Measurements from ENCODE around the gene DTNB. TPM values are rescaled to one million over a fixed set of nuclear protein-coding genes. Genes with fewer than 3 reads are reported as not detected.

DTNB gene
- total RNA-seq, 4 donors from 2014 or later: 2.2 to 7.8 (median 3.9) TPM

GRCh38 chr2:25467743-25468142 lies 205.6 kb downstream of the DTNB start:
- H3K9me3 ChIP-seq: no peaks in the 10 kb centered on the region
- no peaks in the 10 kb centered on the region for H3K4me1 ChIP-seq
- intact Hi-C loops (cut with DNase I; ENCODE audit: low total_unique reads): no loop called here
- no peaks in the 10 kb centered on the region for H3K36me3 ChIP-seq
- in situ Hi-C loops (cut with MboI; ENCODE audit: low pct_ligation_motif_present in 1 of 4, low pct_unique_long_range_greater_than_20kb in 1 of 4, low sequenced_read_pairs in 3 of 4): no loop called here
- no peak for DNase-seq
- no peak overlapping the region for H3K27ac ChIP-seq
- 93 to 100% methylated on average over 1 to 3 of the region's 3 CpGs for WGBS, 2 donors (ENCODE audit: low coverage in 1 of 2)
- TF ChIP-seq POLR2AphosphoS5 (IDR thresholded peaks at IDR 0.05) (no peak), CTCF (IDR thresholded peaks at IDR 0.05) (no peak)
- H3K27me3 ChIP-seq: no peaks in the 10 kb centered on the region
- no peak overlapping the region for H3K4me3 ChIP-seq

DNA sequence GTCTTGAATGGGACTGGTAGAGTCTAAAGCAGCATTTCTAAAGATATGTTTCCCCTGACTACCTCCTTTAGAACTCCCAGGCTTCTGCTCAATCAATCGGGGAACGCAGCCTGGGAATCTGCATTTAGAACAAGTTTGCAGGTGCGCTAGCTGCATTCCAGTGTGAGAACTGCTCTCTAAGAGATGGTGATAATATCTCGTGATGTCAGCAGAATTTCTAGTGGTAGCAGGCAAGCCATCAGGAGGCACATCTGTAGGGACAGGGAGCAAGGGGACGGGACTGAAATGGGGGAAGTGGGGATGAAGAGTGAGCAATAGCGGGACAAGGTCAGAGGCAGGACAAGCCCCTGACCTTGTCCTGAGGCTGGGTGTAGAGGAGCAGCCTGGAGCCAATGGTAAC lies 211.4 kb downstream of the DTNB start:
- DNase-seq: no peak

DNA sequence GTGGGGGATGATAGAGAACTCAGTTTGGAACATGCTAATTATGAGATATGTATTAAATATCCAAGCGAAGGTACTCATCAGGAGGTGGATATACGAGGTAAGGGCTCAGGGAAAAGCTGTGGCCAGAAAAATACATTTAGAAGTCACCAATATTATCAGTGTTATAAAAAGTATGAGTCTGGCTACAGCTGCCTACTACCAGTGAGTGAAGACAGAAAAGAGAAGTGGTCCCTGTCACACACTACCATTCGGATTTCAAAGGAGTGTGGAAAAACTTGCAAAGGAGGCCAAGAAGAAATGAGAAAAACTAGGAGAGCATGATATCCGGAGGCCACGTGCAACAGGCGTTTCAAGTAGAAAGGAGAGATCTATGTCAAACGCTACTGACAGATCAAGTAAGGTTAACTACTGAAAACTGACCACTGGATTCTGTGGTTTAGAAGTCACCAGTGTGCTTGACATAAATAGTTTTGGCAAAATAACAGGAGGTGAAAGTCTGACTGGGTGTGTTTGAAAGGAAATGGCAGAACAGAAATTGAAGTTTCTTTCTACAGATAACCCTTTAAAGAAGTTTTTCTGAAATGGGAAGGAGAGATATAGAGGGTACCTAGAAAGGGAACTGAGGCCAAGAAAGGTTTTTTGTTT lies 213.0 kb downstream of the DTNB start:
- no peak for DNase-seq
- H3K27me3 ChIP-seq: no peaks in the 10 kb centered on the region
- no peaks in the 10 kb centered on the region for H3K9me3 ChIP-seq
- in situ Hi-C loops (cut with MboI; ENCODE audit: low pct_ligation_motif_present in 1 of 4, low pct_unique_long_range_greater_than_20kb in 1 of 4, low sequenced_read_pairs in 3 of 4): no loop called here
- intact Hi-C loops (cut with DNase I; ENCODE audit: low total_unique reads): no loop called here
- H3K4me1 ChIP-seq: no peaks in the 10 kb centered on the region
- no peaks in the 10 kb centered on the region for H3K36me3 ChIP-seq
- H3K27ac ChIP-seq: no peak overlapping the region
- TF ChIP-seq POLR2A (IDR thresholded peaks at IDR 0.05): no peak
- no peak for TF ChIP-seq EP300 (IDR thresholded peaks at IDR 0.05; ENCODE audit: low read depth)
- no peak for TF ChIP-seq CTCF (IDR thresholded peaks at IDR 0.05)
- no peak for TF ChIP-seq POLR2AphosphoS5 (IDR thresholded peaks at IDR 0.05)
- WGBS, 2 donors (ENCODE audit: low coverage in 1 of 2): 78 to 86% methylated on average over 3 to 7 of the region's 7 CpGs
- H3K4me3 ChIP-seq: no peak overlapping the region

More for the DNA sequence above, 211.4 kb downstream of the DTNB start:
- WGBS, 2 donors (ENCODE audit: low coverage in 1 of 2): 98% methylated on average over 6 of the region's 6 CpGs; no CpG with 5 or more reads in 1 of the 2 donors
- H3K27me3 ChIP-seq: no peaks in the 10 kb centered on the region
- intact Hi-C loops (cut with DNase I; ENCODE audit: low total_unique reads) (no loop called here), in situ Hi-C loops (cut with MboI; ENCODE audit: low pct_ligation_motif_present in 1 of 4, low pct_unique_long_range_greater_than_20kb in 1 of 4, low sequenced_read_pairs in 3 of 4) (no loop called here)
- H3K9me3 ChIP-seq: no peaks in the 10 kb centered on the region
- H3K4me1 ChIP-seq: no peaks in the 10 kb centered on the region
- H3K27ac ChIP-seq: no peak overlapping the region
- no peak for TF ChIP-seq POLR2AphosphoS5 (IDR thresholded peaks at IDR 0.05)
- TF ChIP-seq EP300 (IDR thresholded peaks at IDR 0.05; ENCODE audit: low read depth): no peak
- TF ChIP-seq POLR2A (IDR thresholded peaks at IDR 0.05): no peak
- TF ChIP-seq CTCF (IDR thresholded peaks at IDR 0.05): no peak
- no peak overlapping the region for H3K4me3 ChIP-seq
- no peaks in the 10 kb centered on the region for H3K36me3 ChIP-seq

GRCh38 chr2:25454824-25455611 lies 218.4 kb downstream of the DTNB start:
- H3K4me3 ChIP-seq: no peak overlapping the region
- DNase-seq: no peak
- 89 to 96% methylated on average over 8 to 9 of the region's 9 CpGs for WGBS, 2 donors (ENCODE audit: low coverage in 1 of 2)
- H3K9me3 ChIP-seq: no peaks in the 10 kb centered on the region
- in situ Hi-C loops (cut with MboI; ENCODE audit: low pct_ligation_motif_present in 1 of 4, low pct_unique_long_range_greater_than_20kb in 1 of 4, low sequenced_read_pairs in 3 of 4): no loop called here
- TF ChIP-seq POLR2A (IDR thresholded peaks at IDR 0.05): no peak
- TF ChIP-seq EP300 (IDR thresholded peaks at IDR 0.05; ENCODE audit: low read depth): no peak
- TF ChIP-seq POLR2AphosphoS5 (IDR thresholded peaks at IDR 0.05): no peak
- TF ChIP-seq CTCF (IDR thresholded peaks at IDR 0.05): no peak
- H3K4me1 ChIP-seq: peaks cover 0 to 11% (median 3%) of the 10 kb centered on the region in 4 donors
- H3K27ac ChIP-seq: no peak overlapping the region
- H3K27me3 ChIP-seq: no peaks in the 10 kb centered on the region
- intact Hi-C loops (cut with DNase I; ENCODE audit: low total_unique reads): no loop called here
- no peaks in the 10 kb centered on the region for H3K36me3 ChIP-seq
